HG03064 (cell line): ENCODE data around the gene BHLHA9.
A peak's percentile ranks its signal among the peaks of the same experiment; 100 is the strongest.
"Not testable (repeated sequence)": the region's sequence is repeated elsewhere in the genome, so short reads cannot be mapped to it uniquely, and the experiment has no call there.

Source experiments
- ATAC-seq: cut with Tn5 transposase; IDR thresholded peaks from one replicate; pipeline ENCODE4 v1.9.1; 2021; ENCODE audit warnings: low read depth; ENCODE audit not compliant: unreplicated experiment

Gene BHLHA9

DNA sequence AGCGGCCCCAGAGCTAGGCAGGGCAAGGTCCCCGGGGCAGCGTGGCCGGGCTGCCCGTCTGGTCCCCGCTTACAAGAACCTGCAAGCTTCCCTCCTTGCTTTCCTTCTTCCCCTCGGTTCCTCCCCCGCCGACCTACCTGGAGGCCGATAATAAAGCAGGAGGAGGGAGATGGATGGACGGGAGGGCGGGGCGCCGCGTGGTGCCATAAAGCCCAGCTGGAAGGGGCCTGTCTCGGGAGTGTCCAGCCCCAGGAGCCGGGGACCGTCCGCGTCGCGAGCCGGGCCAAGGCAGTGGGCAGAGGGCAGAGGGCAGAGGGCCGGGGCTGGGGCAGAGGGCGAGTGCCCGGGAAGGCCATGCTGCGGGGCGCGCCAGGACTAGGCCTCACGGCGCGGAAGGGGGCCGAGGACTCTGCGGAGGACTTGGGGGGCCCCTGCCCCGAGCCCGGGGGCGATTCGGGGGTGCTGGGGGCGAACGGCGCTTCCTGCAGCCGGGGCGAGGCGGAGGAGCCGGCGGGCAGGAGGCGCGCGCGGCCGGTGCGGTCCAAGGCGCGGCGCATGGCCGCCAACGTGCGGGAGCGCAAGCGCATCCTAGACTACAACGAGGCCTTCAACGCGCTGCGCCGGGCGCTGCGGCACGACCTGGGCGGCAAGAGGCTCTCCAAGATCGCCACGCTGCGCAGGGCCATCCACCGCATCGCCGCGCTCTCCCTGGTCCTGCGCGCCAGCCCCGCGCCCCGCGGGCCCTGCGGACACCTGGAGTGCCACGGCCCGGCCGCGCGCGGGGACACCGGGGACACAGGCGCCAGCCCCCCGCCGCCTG lies at the start of gene BHLHA9:
Gene BHLHA9 (plus strand): TSS at position 235 of the 820 bp plus-strand sequence. CDS start 120 bp downstream, at position 355.
- ATAC-seq: no peak

DNA sequence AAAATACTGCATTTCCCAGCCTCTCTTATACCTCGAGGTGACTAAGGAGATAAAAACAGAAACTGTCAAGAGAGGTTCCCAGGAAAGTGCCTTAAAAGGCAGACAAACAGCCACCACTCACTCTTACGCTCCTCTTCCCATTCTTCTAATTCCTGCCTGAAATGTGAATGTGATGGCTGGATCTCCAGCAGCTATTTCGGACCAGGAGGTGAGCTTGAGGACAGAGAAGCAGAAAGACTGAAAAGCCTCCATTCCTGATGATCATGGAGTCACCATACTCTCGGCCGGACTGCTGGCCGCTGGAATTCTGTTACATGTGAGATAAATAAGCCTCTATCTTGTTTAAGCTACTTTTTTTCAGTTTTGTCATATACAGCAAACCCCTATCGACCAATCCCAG lies 49.0 kb upstream of the BHLHA9 start:
- no peak for ATAC-seq

- ATAC-seq: no peak
Measured at GRCh38 chr17:1222321-1222720, 47.9 kb upstream of the BHLHA9 start.

DNA sequence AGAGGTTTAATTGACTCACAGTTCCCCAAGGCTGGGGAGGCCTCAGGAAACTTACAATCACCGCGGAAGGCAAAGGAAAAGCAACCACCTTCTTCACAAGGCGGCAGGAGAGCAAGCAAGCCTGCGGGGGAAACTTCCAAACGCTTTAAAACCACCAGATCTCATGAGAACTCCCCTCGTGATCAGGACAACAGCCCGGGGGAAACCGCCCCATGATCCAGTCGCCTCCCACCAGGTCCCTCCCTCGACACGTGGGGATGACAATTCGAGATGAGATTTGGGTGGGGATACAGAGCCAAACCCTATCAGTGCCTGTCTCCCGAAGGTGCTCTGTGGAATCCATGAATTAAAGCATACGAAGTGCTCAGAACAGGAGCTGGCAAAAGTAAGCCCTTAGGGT lies 46.6 kb upstream of the BHLHA9 start:
- no peak for ATAC-seq

GRCh38 chr17:1224330-1224729 lies 45.9 kb upstream of the BHLHA9 start:
- no peak for ATAC-seq

- no peak for ATAC-seq
Measured at GRCh38 chr17:1226308-1226707, 43.9 kb upstream of the BHLHA9 start.

DNA sequence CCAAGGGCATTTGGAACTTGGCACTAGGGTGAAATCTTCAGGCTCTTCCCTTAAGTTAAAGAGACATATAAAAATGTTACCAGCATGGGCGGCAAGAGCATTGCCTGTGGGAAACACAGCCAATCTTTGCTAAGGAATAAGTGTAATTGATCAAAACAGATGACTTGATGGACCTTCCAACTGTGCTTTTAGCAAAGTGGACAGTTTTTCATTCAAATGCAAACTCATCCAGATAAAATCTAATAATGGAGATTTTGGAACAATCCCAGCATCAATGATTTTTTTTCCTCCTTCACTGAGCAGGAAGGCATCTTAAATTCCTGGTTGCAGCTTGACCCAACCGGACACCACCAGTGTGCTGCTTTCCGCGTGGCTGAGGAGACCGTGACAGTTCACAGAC lies 42.9 kb upstream of the BHLHA9 start:
- no peak for ATAC-seq

- no peak for ATAC-seq
Measured at GRCh38 chr17:1227917-1228780, 42.1 kb upstream of the BHLHA9 start.

DNA sequence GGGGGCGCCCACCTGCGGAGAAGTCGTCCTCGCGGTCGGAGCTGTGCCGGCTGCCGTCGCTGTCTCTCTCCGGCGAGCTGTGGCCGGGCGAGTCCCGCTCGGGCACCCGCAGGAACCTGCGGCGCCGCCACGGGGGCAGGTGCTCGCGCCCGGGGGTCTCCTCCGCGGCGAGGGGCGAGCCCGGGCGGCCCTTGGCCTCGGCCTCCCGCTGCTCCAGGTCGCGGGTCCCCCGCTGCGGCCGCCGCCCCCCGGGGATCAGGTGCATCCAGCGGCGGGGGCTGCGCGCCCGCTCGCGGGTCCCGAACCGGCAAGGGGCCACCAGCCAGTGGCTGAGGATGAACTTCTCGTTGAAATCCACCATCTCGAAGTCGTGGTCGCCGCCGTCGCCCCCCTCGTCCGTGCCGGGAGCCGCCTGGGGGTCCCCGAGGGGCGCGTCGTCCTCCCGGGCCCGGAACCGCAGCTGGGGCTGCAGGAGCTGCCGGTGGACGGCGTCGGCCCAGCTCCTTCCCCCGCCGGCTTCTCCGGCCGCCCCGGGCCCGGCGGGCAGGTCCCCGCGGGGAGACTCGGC lies 41.4 kb upstream of the BHLHA9 start:
- no peak for ATAC-seq

- ATAC-seq: peak; percentile 58
Measured at GRCh38 chr17:1229349-1229899, 40.8 kb upstream of the BHLHA9 start.

DNA sequence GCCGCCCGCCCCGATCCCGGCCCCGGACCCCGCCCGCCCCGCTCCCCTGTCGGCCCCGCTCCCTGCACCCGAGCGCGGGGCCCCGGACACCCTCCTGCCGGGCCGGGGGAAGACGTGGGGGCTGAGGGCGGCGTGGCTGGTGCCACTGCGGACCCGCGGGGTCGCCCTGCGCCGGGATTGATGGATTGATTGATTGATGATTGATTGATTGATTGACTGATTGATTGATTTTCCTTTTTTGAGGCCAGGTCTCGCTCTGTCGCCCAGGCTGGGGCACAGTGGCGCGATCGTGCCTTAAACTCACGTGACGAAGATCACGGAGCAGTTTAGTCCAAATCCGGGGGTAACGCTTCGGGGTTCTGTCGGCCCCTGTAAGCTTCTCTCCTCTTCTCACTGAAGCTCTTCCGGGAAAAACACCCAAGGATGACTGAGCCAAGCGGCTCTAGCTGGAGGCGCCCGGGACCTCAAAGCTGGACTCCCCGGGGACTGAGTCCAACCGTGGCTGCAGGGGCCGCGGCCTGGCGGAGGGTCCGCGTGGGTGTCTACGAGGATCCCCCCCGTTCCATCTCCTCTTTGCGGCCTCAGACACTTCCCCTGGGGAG lies 40.2 kb upstream of the BHLHA9 start:
- no peak for ATAC-seq

DNA sequence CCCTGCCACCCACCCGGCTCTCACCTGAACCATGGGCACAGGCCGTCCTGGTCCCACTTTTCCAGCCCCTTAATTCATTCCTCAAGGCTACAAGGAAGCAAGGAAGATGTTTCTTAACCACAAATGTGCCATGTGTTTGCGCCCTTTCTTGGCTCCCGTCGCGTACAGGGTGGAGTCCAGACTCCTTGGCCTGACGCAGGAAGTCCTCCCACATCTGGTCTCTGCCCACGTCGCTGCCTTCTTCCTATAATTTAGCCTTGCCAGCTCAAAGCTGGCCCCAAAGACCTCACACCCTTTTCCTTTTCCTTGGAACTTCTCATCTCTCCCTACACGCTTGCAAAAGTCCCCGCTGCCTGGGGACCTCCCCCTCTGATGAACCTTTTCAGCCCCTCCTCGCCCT lies 38.8 kb upstream of the BHLHA9 start:
- no peak for ATAC-seq

GRCh38 chr17:1232331-1232730 lies 37.9 kb upstream of the BHLHA9 start:
- no peak for ATAC-seq

GRCh38 chr17:1232786-1233185 lies 37.5 kb upstream of the BHLHA9 start:
- no peak for ATAC-seq

GRCh38 chr17:1234455-1234854 lies 35.8 kb upstream of the BHLHA9 start:
- ATAC-seq: no peak

- no peak for ATAC-seq
Measured at GRCh38 chr17:1237471-1237870, 32.8 kb upstream of the BHLHA9 start.

- no peak for ATAC-seq
Measured at GRCh38 chr17:1239210-1239609, 31.0 kb upstream of the BHLHA9 start.

- ATAC-seq: not testable (repeated sequence)
Measured at GRCh38 chr17:1240426-1240825, 29.8 kb upstream of the BHLHA9 start.

DNA sequence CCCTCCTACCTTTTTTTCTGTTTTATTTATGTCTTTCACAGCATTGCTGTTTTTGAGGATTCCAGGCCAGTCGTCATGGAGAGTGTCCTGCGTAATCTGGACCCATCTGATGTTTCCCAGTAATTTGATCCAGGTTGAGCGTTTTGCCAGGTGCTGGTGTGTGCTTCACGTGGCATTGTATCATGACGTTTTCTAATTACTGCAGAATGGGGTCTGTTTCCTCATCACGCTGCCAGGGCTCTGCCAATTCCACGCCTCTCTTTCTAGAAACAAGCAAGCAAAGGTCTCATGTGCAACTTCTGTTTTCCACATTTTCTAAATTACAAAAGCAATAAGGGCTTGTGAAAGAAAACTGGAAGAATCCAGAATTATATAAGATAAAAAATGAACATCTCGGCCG lies 28.3 kb upstream of the BHLHA9 start:
- ATAC-seq: no peak

DNA sequence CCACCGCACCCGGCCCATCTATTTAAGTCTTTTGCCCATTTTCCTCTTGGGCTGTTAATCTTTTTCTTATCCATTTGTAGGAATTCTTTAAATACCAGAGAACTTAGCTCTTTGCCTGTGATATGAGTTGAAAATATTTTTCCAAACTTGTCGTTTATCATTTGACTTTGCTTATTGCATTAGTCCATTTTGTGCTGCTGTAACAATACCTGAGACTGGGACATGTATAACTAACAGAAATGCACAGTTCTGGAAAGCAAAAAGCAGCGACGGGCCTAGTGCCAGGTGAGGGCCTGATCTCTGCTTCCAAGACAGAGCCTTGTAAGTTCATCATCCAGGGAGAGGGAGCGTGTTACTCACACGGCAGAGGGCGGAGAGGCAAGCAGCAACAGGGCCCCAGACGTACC lies 25.6 kb upstream of the BHLHA9 start:
- no peak for ATAC-seq
